ENCODE results near the gene PKN2.

Gene PKN2

GRCh38 chr1:88883156-88883555 is 199.1 kb downstream of the PKN2 start:
- Histone ChIP-seq H3K9me3 (replicated peaks in 1 of 11) (no peaks in the 10 kb centered on the region), H3K36me3 (peaks cover 93 to 100% (median 98%) of the 10 kb centered on the region in 11 experiments), H3K4me3 (no peak overlapping the region), H3K4me2 (no peak overlapping the region), H3K27me3 (no peaks in the 10 kb centered on the region), H3K9ac (no peak overlapping the region; a peak in 2 of 22 replicates), H4K20me1 (peaks cover 73 to 100% (median 95%) of the 10 kb centered on the region in 11 experiments), H3K4me1 (peaks cover 0 to 4% (median 0%) of the 10 kb centered on the region in 10 experiments; a peak in 3 of 20 replicates), H3K27ac (no peak overlapping the region)
- no peak for TF ChIP-seq Cebpa-rat (IDR thresholded peaks at IDR 0.05)
